GM12865 (cell line): Measurements from ENCODE around the gene CSNK1G2.

ENCODE experiments used
- DNase-seq: peaks from one replicate; pipeline ENCODE4 v3.0.0; 2010; ENCODE audit warnings: low read depth
- H3K4me3 ChIP-seq: 2 replicates; pipeline ENCODE4 v1.5.1; 2011; ENCODE audit warnings: mild to moderate bottlenecking, low read depth, low read length, control low read depth
- CTCF ChIP-seq: IDR thresholded peaks from 2 replicates; pipeline ENCODE4 v1.5.1; 2011; ENCODE audit warnings: low read length, control low read depth, low read depth, inconsistent platforms; ENCODE audit not compliant: insufficient read depth; ENCODE audit errors: missing control alignments

The CSNK1G2 gene

GRCh38 chr19:1979642-1980041 is 38.7 kb downstream of the CSNK1G2 start:
- no peak for TF ChIP-seq CTCF
- no peak for DNase-seq
- H3K4me3 ChIP-seq, result no peak overlapping the region

GRCh38 chr19:1980091-1980808 is 39.3 kb downstream of the CSNK1G2 start:
- no peak for TF ChIP-seq CTCF
- no peak for DNase-seq
- no peak overlapping the region for H3K4me3 ChIP-seq

- DNase-seq, result no peak
- no peak overlapping the region for H3K4me3 ChIP-seq
- no peak for TF ChIP-seq CTCF
These were observed 39.8 kb downstream of the CSNK1G2 start for GRCh38 chr19:1980809-1981181.

- TF ChIP-seq CTCF, result no peak
- no peak overlapping the region for H3K4me3 ChIP-seq
- DNase-seq, result no peak
These were observed 40.3 kb downstream of the CSNK1G2 start for GRCh38 chr19:1981253-1981652.

- H3K4me3 ChIP-seq, result no peak overlapping the region
- DNase-seq, result no peak
- TF ChIP-seq CTCF, result no peak
These were observed 43.4 kb downstream of the CSNK1G2 start for GRCh38 chr19:1984357-1984756.

GRCh38 chr19:1985588-1986356 is 44.8 kb downstream of the CSNK1G2 start:
- no peak for TF ChIP-seq CTCF
- H3K4me3 ChIP-seq, result no peak overlapping the region
- DNase-seq, result no peak
